CD8-positive, alpha-beta memory T cell (primary cell): Measurements from ENCODE around the gene ANKRD27. TPM values are rescaled to one million over a fixed set of nuclear protein-coding genes. Genes with fewer than 3 reads are reported as not detected.

Experiments used
- CTCF ChIA-PET: fragments of 350-600 bp; sonication (Branson Sonifier 250); formaldehyde crosslinking; loops from one replicate; lab custom pipeline; 2021; ENCODE audit warnings: antibody characterized with exemption; lab: Charles Lee
- POLR2A ChIA-PET: fragments of 350-600 bp; sonication (Branson Sonifier 250); formaldehyde crosslinking; loops from one replicate; lab custom pipeline; 2021; ENCODE audit warnings: antibody characterized with exemption; lab: Charles Lee
- DNase-seq, 5 donors: peaks; one replicate each; pipeline versions ENCODE4 v3.0.0 to v3.0.0-alpha.2; 2020 to 2022; ENCODE audit warnings: mixed read lengths in 1 of 5
- H3K27ac ChIP-seq: one replicate; pipeline ENCODE4 v1.7.0; 2013; ENCODE audit warnings: low read depth, mild to moderate bottlenecking, low read length, moderate library complexity
- H3K27me3 ChIP-seq: 2 replicates; pipeline ENCODE4 v1.7.0; 2013; ENCODE audit warnings: low read length, mild to moderate bottlenecking; ENCODE audit not compliant: insufficient read depth, poor library complexity, severe bottlenecking
- H3K36me3 ChIP-seq: 2 replicates; pipeline ENCODE4 v1.7.0; 2013; ENCODE audit warnings: mild to moderate bottlenecking, low read length, moderate library complexity; ENCODE audit not compliant: insufficient read depth
- H3K4me1 ChIP-seq: 2 replicates; pipeline ENCODE4 v1.7.0; 2013; ENCODE audit warnings: mild to moderate bottlenecking, low read length, moderate library complexity; ENCODE audit not compliant: insufficient read depth
- H3K4me3 ChIP-seq: 2 replicates; pipeline ENCODE4 v1.7.0; 2013; ENCODE audit warnings: mild to moderate bottlenecking, low read length
- H3K9me3 ChIP-seq: 2 replicates; pipeline ENCODE4 v1.7.0; 2013; ENCODE audit warnings: mild to moderate bottlenecking, low read length
- H3K27ac Mint-ChIP-seq, 8 donors: one replicate each; pipeline ENCODE4 v1.8.0; 2020 to 2021; ENCODE audit warnings: mixed read lengths in 8 of 8, mild to moderate bottlenecking in 6 of 8, inconsistent platforms in 3 of 8, moderate library complexity in 3 of 8
- H3K27me3 Mint-ChIP-seq, 2 donors: one replicate each; pipeline ENCODE4 v1.8.0; 2020 to 2021; ENCODE audit warnings: mixed read lengths in 2 of 2, mild to moderate bottlenecking in 1 of 2, moderate library complexity in 1 of 2
- H3K36me3 Mint-ChIP-seq, 3 donors: one replicate each; pipeline ENCODE4 v1.8.0; 2020 to 2021; ENCODE audit warnings: mixed read lengths in 3 of 3, inconsistent platforms in 1 of 3, mild to moderate bottlenecking in 1 of 3
- H3K4me1 Mint-ChIP-seq, 3 donors: one replicate each; pipeline ENCODE4 v1.8.0; 2020 to 2021; ENCODE audit warnings: mixed read lengths in 3 of 3, inconsistent platforms in 1 of 3, mild to moderate bottlenecking in 1 of 3
- H3K4me3 Mint-ChIP-seq, 7 donors: one replicate each; pipeline ENCODE4 v1.8.0; 2020 to 2021; ENCODE audit warnings: mixed read lengths in 7 of 7, mild to moderate bottlenecking in 6 of 7, moderate library complexity in 4 of 7, inconsistent platforms in 2 of 7
- H3K9me3 Mint-ChIP-seq, 5 donors: one replicate each; pipeline ENCODE4 v1.8.0; 2020 to 2022; ENCODE audit warnings: mixed read lengths in 5 of 5, mild to moderate bottlenecking in 3 of 5, moderate library complexity in 2 of 5, inconsistent platforms in 1 of 5
- polyA plus RNA-seq: library from polyadenylated mRNA; unstranded; fragments of 300-500 nt; fragmentation: Illumina TruSeq; gene quantifications from one replicate; pipeline ENCODE4 v1.2.3, GENCODE V29; 2021
- total RNA-seq, 2 experiments: library from RNA; stranded (reverse); gene quantifications; one replicate each; pipeline ENCODE4 v1.2.3, GENCODE V29; 2021

ANKRD27 gene
- total and polyA plus RNA-seq, 3 experiments from 2014 or later, result 31.1 to 42.4 (median 38.0) TPM

GRCh38 chr19:32637480-32637879, 37.5 kb downstream of the ANKRD27 start:
- Mint-ChIP-seq H3K4me1 (peaks cover 4 to 10% (median 7%) of the 10 kb centered on the region in 3 donors), H3K27ac (no peak overlapping the region), H3K9me3 (no peaks in the 10 kb centered on the region), H3K4me3 (no peak overlapping the region), H3K27me3 (no peaks in the 10 kb centered on the region), H3K36me3 (peaks cover 11 to 75% (median 21%) of the 10 kb centered on the region in 3 donors)
- H3K36me3 ChIP-seq, result peaks cover 25% of the 10 kb centered on the region
- H3K27ac ChIP-seq, result no peak overlapping the region
- H3K27me3 ChIP-seq, result no peaks in the 10 kb centered on the region
- DNase-seq, result no peak
- ChIA-PET CTCF (no interaction called here), POLR2A (no interaction called here)
- H3K4me3 ChIP-seq, result no peak overlapping the region
- no peaks in the 10 kb centered on the region for H3K9me3 ChIP-seq
- H3K4me1 ChIP-seq, result peaks cover 5% of the 10 kb centered on the region

- Histone ChIP-seq H3K4me1 (no peaks in the 10 kb centered on the region), H3K9me3 (no peaks in the 10 kb centered on the region), H3K4me3 (no peak overlapping the region), H3K36me3 (no peaks in the 10 kb centered on the region), H3K27ac (no peak overlapping the region), H3K27me3 (no peaks in the 10 kb centered on the region)
- Mint-ChIP-seq H3K4me3 (no peak overlapping the region), H3K27me3 (no peaks in the 10 kb centered on the region), H3K9me3 (no peaks in the 10 kb centered on the region), H3K4me1 (no peaks in the 10 kb centered on the region), H3K27ac (peak overlapping the region in 1 of 8 donors; percentile 57), H3K36me3 (peaks cover 5 to 78% (median 13%) of the 10 kb centered on the region in 3 donors)
- ChIA-PET POLR2A (no interaction called here), CTCF (no interaction called here)
- DNase-seq, result no peak
Observed at GRCh38 chr19:32631381-32631780, 43.6 kb downstream of the ANKRD27 start.

GRCh38 chr19:32630338-32630737, 44.6 kb downstream of the ANKRD27 start:
- Mint-ChIP-seq H3K9me3 (no peaks in the 10 kb centered on the region), H3K4me3 (no peak overlapping the region), H3K4me1 (no peaks in the 10 kb centered on the region), H3K27me3 (no peaks in the 10 kb centered on the region), H3K27ac (no peak overlapping the region), H3K36me3 (peaks cover 4 to 77% (median 10%) of the 10 kb centered on the region in 3 donors)
- H3K27me3 ChIP-seq, result no peaks in the 10 kb centered on the region
- CTCF ChIA-PET, result no interaction called here
- POLR2A ChIA-PET, result no interaction called here
- DNase-seq, result no peak
- H3K27ac ChIP-seq, result no peak overlapping the region
- H3K4me3 ChIP-seq, result no peak overlapping the region
- H3K9me3 ChIP-seq, result no peaks in the 10 kb centered on the region
- no peaks in the 10 kb centered on the region for H3K4me1 ChIP-seq
- no peaks in the 10 kb centered on the region for H3K36me3 ChIP-seq

GRCh38 chr19:32627714-32628270, 47.2 kb downstream of the ANKRD27 start:
- no peak overlapping the region for H3K27ac ChIP-seq
- H3K27me3 Mint-ChIP-seq, result no peaks in the 10 kb centered on the region
- no peak overlapping the region for H3K27ac Mint-ChIP-seq
- H3K4me1 Mint-ChIP-seq, result no peaks in the 10 kb centered on the region
- no peaks in the 10 kb centered on the region for H3K9me3 ChIP-seq
- no peaks in the 10 kb centered on the region for H3K27me3 ChIP-seq
- peaks cover 9% of the 10 kb centered on the region for H3K36me3 ChIP-seq
- H3K4me3 ChIP-seq, result no peak overlapping the region
- H3K9me3 Mint-ChIP-seq, result no peaks in the 10 kb centered on the region
- no peak for DNase-seq
- no peaks in the 10 kb centered on the region for H3K4me1 ChIP-seq
- peaks cover 4 to 81% (median 9%) of the 10 kb centered on the region in 3 donors for H3K36me3 Mint-ChIP-seq
- ChIA-PET POLR2A (no interaction called here), CTCF (no interaction called here)
- H3K4me3 Mint-ChIP-seq, result no peak overlapping the region

GRCh38 chr19:32626969-32627368, 48.0 kb downstream of the ANKRD27 start:
- peak overlapping the region in 1 of 8 donors; percentile 75 for H3K27ac Mint-ChIP-seq
- H3K36me3 ChIP-seq, result peaks cover 15% of the 10 kb centered on the region
- no peaks in the 10 kb centered on the region for H3K9me3 Mint-ChIP-seq
- H3K27me3 ChIP-seq, result no peaks in the 10 kb centered on the region
- H3K27me3 Mint-ChIP-seq, result no peaks in the 10 kb centered on the region
- no peak overlapping the region for H3K4me3 Mint-ChIP-seq
- H3K4me3 ChIP-seq, result no peak overlapping the region
- no peak overlapping the region for H3K27ac ChIP-seq
- H3K4me1 ChIP-seq, result no peaks in the 10 kb centered on the region
- H3K36me3 Mint-ChIP-seq, result peaks cover 11 to 85% (median 16%) of the 10 kb centered on the region in 3 donors
- H3K4me1 Mint-ChIP-seq, result no peaks in the 10 kb centered on the region
- CTCF ChIA-PET, result no interaction called here
- DNase-seq, result no peak
- H3K9me3 ChIP-seq, result no peaks in the 10 kb centered on the region
- POLR2A ChIA-PET, result no interaction called here

- H3K27me3 Mint-ChIP-seq, result no peaks in the 10 kb centered on the region
- H3K27ac Mint-ChIP-seq, result peak overlapping the region in 2 of 8 donors; percentile 29 to 43
- no peaks in the 10 kb centered on the region for H3K9me3 Mint-ChIP-seq
- no peak overlapping the region for H3K4me3 Mint-ChIP-seq
- peaks cover 19% of the 10 kb centered on the region for H3K36me3 ChIP-seq
- no peak for DNase-seq
- no peak overlapping the region for H3K27ac ChIP-seq
- H3K4me1 Mint-ChIP-seq, result no peaks in the 10 kb centered on the region
- H3K4me3 ChIP-seq, result no peak overlapping the region
- no peaks in the 10 kb centered on the region for H3K9me3 ChIP-seq
- peaks cover 17 to 79% (median 19%) of the 10 kb centered on the region in 3 donors for H3K36me3 Mint-ChIP-seq
- CTCF ChIA-PET, result interaction anchor here (1.0 kb wide), 1 partner anchor 162 kb away, joined by 3 read pairs; no protein-coding TSS in a partner anchor
- no peaks in the 10 kb centered on the region for H3K4me1 ChIP-seq
- no peaks in the 10 kb centered on the region for H3K27me3 ChIP-seq
- POLR2A ChIA-PET, result no interaction called here
Observed at GRCh38 chr19:32624410-32624809, 50.6 kb downstream of the ANKRD27 start.

GRCh38 chr19:32622002-32622401, 53.0 kb downstream of the ANKRD27 start:
- no peak for DNase-seq
- ChIA-PET CTCF (no interaction called here), POLR2A (no interaction called here)
- Histone ChIP-seq H3K9me3 (no peaks in the 10 kb centered on the region), H3K4me1 (no peaks in the 10 kb centered on the region), H3K27me3 (no peaks in the 10 kb centered on the region), H3K4me3 (no peak overlapping the region), H3K36me3 (peaks cover 21% of the 10 kb centered on the region), H3K27ac (no peak overlapping the region)
- Mint-ChIP-seq H3K9me3 (no peaks in the 10 kb centered on the region), H3K27ac (peak overlapping the region in 1 of 8 donors; percentile 8), H3K4me1 (no peaks in the 10 kb centered on the region), H3K27me3 (no peaks in the 10 kb centered on the region), H3K36me3 (peaks cover 18 to 75% (median 18%) of the 10 kb centered on the region in 3 donors), H3K4me3 (peak overlapping the region in 1 of 7 donors; percentile 51)

GRCh38 chr19:32619051-32619685, 55.8 kb downstream of the ANKRD27 start:
- Histone ChIP-seq H3K4me3 (no peak overlapping the region), H3K4me1 (no peaks in the 10 kb centered on the region), H3K27me3 (no peaks in the 10 kb centered on the region), H3K36me3 (peaks cover 27% of the 10 kb centered on the region), H3K9me3 (no peaks in the 10 kb centered on the region), H3K27ac (no peak overlapping the region)
- Mint-ChIP-seq H3K9me3 (no peaks in the 10 kb centered on the region), H3K4me1 (no peaks in the 10 kb centered on the region), H3K36me3 (peaks cover 25 to 79% (median 32%) of the 10 kb centered on the region in 3 donors), H3K4me3 (no peak overlapping the region), H3K27ac (no peak overlapping the region), H3K27me3 (no peaks in the 10 kb centered on the region)
- POLR2A ChIA-PET, result no interaction called here
- DNase-seq, result no peak
- CTCF ChIA-PET, result no interaction called here
